Pancreas (tissue), 10 donors: ENCODE data around the gene FAT1. TPM values are rescaled to one million over a fixed set of nuclear protein-coding genes. Genes with fewer than 3 reads are reported as not detected.
A peak's percentile ranks its signal among the peaks of the same experiment; 100 is the strongest.

Experiments
- ATAC-seq, 4 donors: fragments of 200-7000 bp; cut with Tn5 transposase; one replicate each; pipeline versions ENCODE4 v1.8.0 to v1.9.1; 2020; ENCODE audit warnings: mild to moderate bottlenecking in 4 of 4, moderate library complexity in 4 of 4
- DNase-seq, 6 donors: peaks; one replicate each; pipeline ENCODE4 v3.0.0-alpha.2; 2020
- FAIRE-seq: peaks from 2 replicates; lab custom pipeline; 2012; peaks lifted over from hg19 to GRCh38; lab: Jason Lieb, UNC
- H3K27ac ChIP-seq, 4 donors: fragments of 200-600 bp; sonication (generic); 1 replicate in 3 of 4; 2 replicates in 1 of 4; pipeline versions ENCODE4 v1.5.0 to v1.8.0; 2020
- H3K27me3 ChIP-seq, 4 donors: fragments of 200-600 bp; one replicate each; pipeline ENCODE4 v1.8.0; 2021
- H3K36me3 ChIP-seq, 3 donors: fragments of 200-600 bp; sonication (generic) in 1 of 3; one replicate each; pipeline versions ENCODE4 v1.5.0 to v1.8.0; 2020 to 2021
- H3K4me1 ChIP-seq, 3 donors: fragments of 200-600 bp; one replicate each; pipeline ENCODE4 v1.8.0; 2021
- H3K4me3 ChIP-seq, 4 donors: fragments of 200-600 bp; sonication (generic) in 2 of 4; one replicate each; pipeline versions ENCODE4 v1.5.0 to v1.8.0; 2020 to 2021
- H3K9me3 ChIP-seq, 4 donors: fragments of 200-600 bp; one replicate each; pipeline ENCODE4 v1.8.0; 2021
- CTCF ChIP-seq, 4 donors: fragments of 200-600 bp; sonication (generic) in 3 of 4; IDR thresholded peaks; one replicate each; pipeline versions ENCODE4 v1.5.0 to v1.8.0; 2021; ENCODE audit warnings: antibody characterized with exemption in 4 of 4
- WGBS, 2 donors: extraction: QIAGEN DNeasy Blood & Tissue Kit; methylation state at CpG; one replicate each; pipeline ENCODE4 v1.1.7; 2013; 5-methylcytosine and 5-hydroxymethylcytosine counted together
- intact Hi-C, 3 donors: fragments of 100-400 bp; cut with DNase I; formaldehyde crosslinking; loops; one replicate each; pipeline versions ENCODE4 v1.11.1 to v1.14.2; 2022
- polyA plus RNA-seq, 2 donors: library from polyadenylated mRNA; stranded (reverse); fragments of 200-250 nt; gene quantifications; one replicate each; pipeline ENCODE4 v1.2.3, GENCODE V29; 2013
- total RNA-seq, 6 donors: library from RNA; stranded (reverse); fragmentation: NEBNext Ultra II Directional in 4 of 6; extraction: Animal tissue kit (Norgen Biotek cat#: 25700) in 4 of 6; gene quantifications; one replicate each; pipeline versions ENCODE4 v1.2.1 to v1.2.4, GENCODE V29; 2021 to 2023
- donor health status: healthy with polysubstance abuse.
- donor health status: DM: no; HTN: no; CAD: no; lungs with moderate emphysema.
- donor health status: DM: no; HTN: no; CAD: no.
- donor health status: control.
- donor health status: control.
- donor health status: Bipolar disorder and iron deficiency.
- donor health status: DM: yes; HTN: yes; CAD: no.
- donor health status: DM: no; HTN: no; CAD: no.
- donor health status: DM: no; HTN: no; CAD: no.
- donor health status: DM: yes; HTN: yes; CAD: no.

Gene FAT1
- total and polyA plus RNA-seq, 8 donors, result 16.9 to 91.6 (median 59.3) TPM

GRCh38 chr4:186701273-186701672 lies 22.4 kb downstream of the FAT1 start:
- TF ChIP-seq CTCF (IDR thresholded peaks at IDR 0.05), result no peak
- peak in 3 of 4 donors; percentile 14 to 41 (median 26) for ATAC-seq
- no peak overlapping the region for H3K4me3 ChIP-seq
- H3K36me3 ChIP-seq, result peaks cover 0 to 7% (median 0%) of the 10 kb centered on the region in 3 donors
- H3K9me3 ChIP-seq, result no peaks in the 10 kb centered on the region
- H3K4me1 ChIP-seq, result peaks cover 0 to 50% (median 11%) of the 10 kb centered on the region in 3 donors
- FAIRE-seq, result no peak
- intact Hi-C loops, result no loop called here
- no peak for DNase-seq
- WGBS, 2 donors, result 29 to 36% methylated on average over 5 of the region's 5 CpGs
- no peaks in the 10 kb centered on the region for H3K27me3 ChIP-seq
- peak overlapping the region in 3 of 4 donors; percentile 38 to 71 (median 66) for H3K27ac ChIP-seq

- Histone ChIP-seq H3K27me3 (no peaks in the 10 kb centered on the region), H3K4me1 (peaks cover 0 to 50% (median 11%) of the 10 kb centered on the region in 3 donors), H3K4me3 (no peak overlapping the region), H3K36me3 (peaks cover 0 to 1% (median 0%) of the 10 kb centered on the region in 3 donors), H3K9me3 (no peaks in the 10 kb centered on the region), H3K27ac (peak overlapping the region in 2 of 4 donors; percentile 66 to 71)
- FAIRE-seq (no peak), ATAC-seq (peak in 2 of 4 donors; percentile 3 to 38), DNase-seq (no peak)
- intact Hi-C loops, result no loop called here
- WGBS, 2 donors, result 72 to 74% methylated on average over 16 of the region's 16 CpGs
- TF ChIP-seq CTCF (IDR thresholded peaks at IDR 0.05), result no peak
These were observed 22.9 kb downstream of the FAT1 start for GRCh38 chr4:186700746-186701145.

GRCh38 chr4:186699881-186700397 lies 23.7 kb downstream of the FAT1 start:
- TF ChIP-seq CTCF (IDR thresholded peaks at IDR 0.05), result no peak
- 79 to 85% methylated on average over 11 of the region's 11 CpGs for WGBS, 2 donors
- no peak for FAIRE-seq

DNA sequence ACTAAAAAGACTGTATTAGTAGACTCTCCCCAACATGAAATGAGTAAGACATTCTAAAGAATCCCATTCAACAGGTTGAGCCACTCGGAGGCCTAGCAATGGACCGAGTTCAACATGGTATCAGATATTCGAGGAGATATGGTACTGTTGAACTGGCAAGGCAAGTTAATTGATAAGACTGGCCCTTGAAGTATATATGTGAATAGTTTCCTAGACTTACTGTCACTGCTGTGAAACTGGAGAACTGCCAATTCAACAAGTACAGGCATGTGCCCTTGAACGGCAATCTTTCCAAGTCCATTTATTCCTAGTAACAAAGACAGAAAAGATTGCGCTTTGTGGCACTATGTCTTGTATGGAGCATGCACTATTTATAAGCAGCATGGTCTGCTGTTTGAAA lies 24.4 kb downstream of the FAT1 start:
- intact Hi-C loops, result no loop called here
- DNase-seq (peak in 3 of 6 donors; percentile 34 to 64 (median 48)), ATAC-seq (peak; percentile 73 to 87 (median 84)), FAIRE-seq (no peak)
- peaks cover 3 to 49% (median 8%) of the 10 kb centered on the region in 3 donors for H3K4me1 ChIP-seq
- no peak overlapping the region for H3K4me3 ChIP-seq
- H3K9me3 ChIP-seq, result no peaks in the 10 kb centered on the region
- no peaks in the 10 kb centered on the region for H3K27me3 ChIP-seq
- no peaks in the 10 kb centered on the region for H3K36me3 ChIP-seq
- H3K27ac ChIP-seq, result peak overlapping the region in 2 of 4 donors; percentile 20 to 59
- WGBS, 2 donors, result 7 to 14% methylated on average over 5 of the region's 5 CpGs
- no peak for TF ChIP-seq CTCF (IDR thresholded peaks at IDR 0.05)

More at GRCh38 chr4:186699881-186700397, 23.7 kb downstream of the FAT1 start:
- DNase-seq, result no peak
- Histone ChIP-seq H3K27ac (peak overlapping the region in 2 of 4 donors; percentile 20 to 59), H3K4me3 (no peak overlapping the region), H3K27me3 (no peaks in the 10 kb centered on the region), H3K4me1 (peaks cover 3 to 53% (median 11%) of the 10 kb centered on the region in 3 donors), H3K36me3 (no peaks in the 10 kb centered on the region), H3K9me3 (no peaks in the 10 kb centered on the region)
- peak in 1 of 4 donors; percentile 7 for ATAC-seq
- intact Hi-C loops, result no loop called here

DNA sequence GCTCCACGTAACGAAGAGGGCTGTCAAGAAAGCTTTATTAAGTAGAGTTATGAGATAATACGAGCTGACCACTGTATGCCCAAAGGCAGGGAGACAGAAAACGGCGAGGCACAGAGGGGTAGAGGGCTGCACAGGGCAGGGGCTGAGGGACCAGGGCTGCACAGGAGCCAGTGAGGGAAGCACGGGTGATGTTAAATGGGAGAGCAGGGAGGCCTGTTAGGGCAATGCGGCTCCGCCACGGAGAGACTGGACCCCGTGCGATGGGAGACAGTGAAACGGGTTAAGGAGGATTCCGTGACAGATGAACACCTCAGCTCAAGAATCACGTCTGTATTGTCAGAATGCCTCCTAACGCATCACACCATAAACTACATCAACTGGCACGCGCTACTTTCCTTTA lies 25.1 kb downstream of the FAT1 start:
- DNase-seq, result no peak

More for the DNA sequence above, 25.1 kb downstream of the FAT1 start:
- no peaks in the 10 kb centered on the region for H3K27me3 ChIP-seq
- no peaks in the 10 kb centered on the region for H3K9me3 ChIP-seq
- no peak for TF ChIP-seq CTCF (IDR thresholded peaks at IDR 0.05)
- peak overlapping the region in 2 of 4 donors; percentile 20 to 59 for H3K27ac ChIP-seq
- no peaks in the 10 kb centered on the region for H3K36me3 ChIP-seq
- FAIRE-seq, result no peak
- peaks cover under 1 to 41% (median 3%) of the 10 kb centered on the region in 3 donors for H3K4me1 ChIP-seq
- H3K4me3 ChIP-seq, result no peak overlapping the region
- 86 to 87% methylated on average over 17 of the region's 17 CpGs for whole genome bisulfite sequencing, 2 donors
- intact Hi-C loops, result no loop called here
- ATAC-seq, result no peak
